ENCODE measurements around the gene DTL. TPM values are rescaled to one million over a fixed set of nuclear protein-coding genes. Genes with fewer than 3 reads are reported as not detected.

DTL gene
- total and polyA plus RNA-seq, 2 of the 13 experiments (the other 11 are each of a cell fraction or from before 2014, with no cell fraction given): 10.4 to 32.8 TPM

DNA sequence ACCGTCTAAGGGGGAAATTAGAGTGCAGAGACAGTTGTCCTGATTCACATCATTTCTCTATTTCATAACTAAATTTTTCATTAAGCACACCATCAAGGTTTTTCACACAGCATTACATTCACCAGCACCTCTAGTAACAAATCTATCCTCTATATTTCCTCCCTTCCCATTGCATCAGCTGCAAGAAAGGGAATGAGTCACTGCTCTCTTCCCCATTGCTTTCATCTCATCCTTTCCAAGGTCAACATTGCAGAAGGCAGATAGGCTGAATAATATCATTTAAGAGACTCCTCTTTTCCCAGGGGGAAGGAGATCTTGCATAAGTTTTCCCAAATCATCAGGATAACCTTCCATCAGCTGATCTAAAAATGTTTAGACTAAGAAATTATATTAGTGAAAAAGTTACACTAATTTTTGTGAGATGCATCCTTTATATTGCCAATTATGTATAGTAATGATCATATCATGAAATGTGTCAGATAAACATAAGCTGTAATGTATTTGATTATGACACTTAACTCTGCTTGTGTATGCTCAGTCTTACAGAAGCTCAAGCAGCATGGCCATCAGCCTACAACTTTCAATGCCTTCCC is 4.5 kb upstream of the DTL start (continued):
- TF ChIP-seq BCLAF1 (IDR thresholded peaks at IDR 0.05): no peak
- no peak for TF ChIP-seq SIN3A (IDR thresholded peaks at IDR 0.05; ENCODE audit: borderline replicate concordance, low read depth, low read length)
- TF ChIP-seq JUN (CRISPR knock-in tag; IDR thresholded peaks at IDR 0.05): no peak
- no peak for TF ChIP-seq ZNF616 (CRISPR knock-in tag; IDR thresholded peaks at IDR 0.05; ENCODE audit: low read depth)
- TF ChIP-seq ZFP82 (CRISPR knock-in tag; IDR thresholded peaks at IDR 0.05; ENCODE audit: borderline replicate concordance): no peak
- no peak for TF ChIP-seq ZNF607 (CRISPR knock-in tag; IDR thresholded peaks at IDR 0.05; ENCODE audit: borderline replicate concordance)
- TF ChIP-seq ZNF879 (CRISPR knock-in tag; IDR thresholded peaks at IDR 0.05): no peak
- TF ChIP-seq DRAP1 (CRISPR knock-in tag; IDR thresholded peaks at IDR 0.05): peak; percentile 36; the same call in 1 of the 2 replicates
- TF ChIP-seq, protein P1, sequence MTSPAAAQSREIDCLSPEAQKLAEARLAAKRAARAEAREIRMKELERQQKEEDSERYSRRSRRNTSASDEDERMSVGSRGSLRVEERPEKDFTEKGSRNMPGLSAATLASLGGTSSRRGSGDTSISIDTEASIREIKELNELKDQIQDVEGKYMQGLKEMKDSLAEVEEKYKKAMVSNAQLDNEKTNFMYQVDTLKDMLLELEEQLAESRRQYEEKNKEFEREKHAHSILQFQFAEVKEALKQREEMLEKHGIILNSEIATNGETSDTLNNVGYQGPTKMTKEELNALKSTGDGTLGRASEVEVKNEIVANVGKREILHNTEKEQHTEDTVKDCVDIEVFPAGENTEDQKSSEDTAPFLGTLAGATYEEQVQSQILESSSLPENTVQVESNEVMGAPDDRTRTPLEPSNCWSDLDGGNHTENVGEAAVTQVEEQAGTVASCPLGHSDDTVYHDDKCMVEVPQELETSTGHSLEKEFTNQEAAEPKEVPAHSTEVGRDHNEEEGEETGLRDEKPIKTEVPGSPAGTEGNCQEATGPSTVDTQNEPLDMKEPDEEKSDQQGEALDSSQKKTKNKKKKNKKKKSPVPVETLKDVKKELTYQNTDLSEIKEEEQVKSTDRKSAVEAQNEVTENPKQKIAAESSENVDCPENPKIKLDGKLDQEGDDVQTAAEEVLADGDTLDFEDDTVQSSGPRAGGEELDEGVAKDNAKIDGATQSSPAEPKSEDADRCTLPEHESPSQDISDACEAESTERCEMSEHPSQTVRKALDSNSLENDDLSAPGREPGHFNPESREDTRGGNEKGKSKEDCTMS (CRISPR knock-in tag; conservative IDR thresholded peaks at IDR 0.05): no peak
- peak; percentile 61; the same call in 1 of the 2 replicates for TF ChIP-seq RCOR2 (CRISPR knock-in tag; IDR thresholded peaks at IDR 0.05)
- TF ChIP-seq KLF6 (CRISPR knock-in tag; IDR thresholded peaks at IDR 0.05): no peak
- TF ChIP-seq CBX1 (IDR thresholded peaks at IDR 0.05; ENCODE audit: low read depth): no peak
- TF ChIP-seq, protein P2, sequence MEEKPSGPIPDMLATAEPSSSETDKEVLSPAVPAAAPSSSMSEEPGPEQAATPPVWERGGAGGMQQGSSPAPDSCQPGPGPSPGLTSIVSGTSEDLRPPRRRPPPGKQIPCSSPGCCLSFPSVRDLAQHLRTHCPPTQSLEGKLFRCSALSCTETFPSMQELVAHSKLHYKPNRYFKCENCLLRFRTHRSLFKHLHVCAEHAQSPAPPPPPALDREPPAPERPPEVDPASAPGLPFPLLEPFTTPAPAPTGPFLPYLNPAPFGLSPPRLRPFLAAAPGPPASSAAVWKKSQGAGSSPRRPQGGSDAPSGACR (CRISPR knock-in tag; IDR thresholded peaks at IDR 0.05): no peak
- peak; percentile 34 for TF ChIP-seq RBM22 (optimal IDR thresholded peaks at IDR 0.05; ENCODE audit: low read length)
- TF ChIP-seq DMAP1 (CRISPR knock-in tag; IDR thresholded peaks at IDR 0.05): no peak
- TF ChIP-seq GPN1 (CRISPR knock-in tag; IDR thresholded peaks at IDR 0.05; ENCODE audit: borderline replicate concordance): no peak
- TF ChIP-seq ZNF572 (CRISPR knock-in tag; IDR thresholded peaks at IDR 0.05): no peak
- TF ChIP-seq ZNF672 (CRISPR knock-in tag; IDR thresholded peaks at IDR 0.05): no peak
- TF ChIP-seq CEBPZ (IDR thresholded peaks at IDR 0.05; ENCODE audit: low read length): no peak
- no peak for TF ChIP-seq SAFB2 (CRISPR knock-in tag; IDR thresholded peaks at IDR 0.05; ENCODE audit: borderline replicate concordance, low read depth)

Data from HepG2 (cell line).